Neural crest cell (in vitro differentiated cells): ENCODE measurements around the gene ADIPOR2. TPM values are rescaled to one million over a fixed set of nuclear protein-coding genes. Genes with fewer than 3 reads are reported as not detected.

Experiments used
- DNase-seq: peaks from one replicate; pipeline ENCODE4 v3.0.0; 2021; ENCODE audit warnings: low read depth, mixed read lengths, low spot score
- H3K27ac Mint-ChIP-seq: one replicate; pipeline ENCODE4 v1.8.0; 2021; ENCODE audit warnings: mild to moderate bottlenecking, mixed read lengths; ENCODE audit not compliant: unreplicated experiment
- H3K27me3 Mint-ChIP-seq: 2 replicates; pipeline ENCODE4 v1.8.0; 2021; ENCODE audit warnings: low read depth, mild to moderate bottlenecking, mixed read lengths
- H3K36me3 Mint-ChIP-seq: 2 replicates; pipeline ENCODE4 v1.8.0; 2021; ENCODE audit warnings: low read depth, mild to moderate bottlenecking, mixed read lengths
- H3K4me1 Mint-ChIP-seq: 2 replicates; pipeline ENCODE4 v1.8.0; 2021; ENCODE audit warnings: mixed read lengths
- H3K4me3 Mint-ChIP-seq: one replicate; pipeline ENCODE4 v1.8.0; 2021; ENCODE audit warnings: mild to moderate bottlenecking, mixed read lengths
- H3K9me3 Mint-ChIP-seq: 2 replicates; pipeline ENCODE4 v1.8.0; 2021; ENCODE audit warnings: mixed read lengths
- CTCF ChIP-seq: fragments of 200-600 bp; sonication (generic); conservative IDR thresholded peaks from 2 replicates; pipeline ENCODE4 v1.5.0; 2021; ENCODE audit warnings: antibody characterized with exemption, mild to moderate bottlenecking
- long read RNA-seq: library from polyadenylated mRNA; unstranded; transcript quantifications from one replicate; pipeline ENCODE4 v2.0.0, GENCODE V29; 2020
- total RNA-seq: library from RNA; stranded (reverse); gene quantifications from 2 replicates; pipeline ENCODE4 v1.2.1, GENCODE V29; 2021

Gene ADIPOR2, protein sequence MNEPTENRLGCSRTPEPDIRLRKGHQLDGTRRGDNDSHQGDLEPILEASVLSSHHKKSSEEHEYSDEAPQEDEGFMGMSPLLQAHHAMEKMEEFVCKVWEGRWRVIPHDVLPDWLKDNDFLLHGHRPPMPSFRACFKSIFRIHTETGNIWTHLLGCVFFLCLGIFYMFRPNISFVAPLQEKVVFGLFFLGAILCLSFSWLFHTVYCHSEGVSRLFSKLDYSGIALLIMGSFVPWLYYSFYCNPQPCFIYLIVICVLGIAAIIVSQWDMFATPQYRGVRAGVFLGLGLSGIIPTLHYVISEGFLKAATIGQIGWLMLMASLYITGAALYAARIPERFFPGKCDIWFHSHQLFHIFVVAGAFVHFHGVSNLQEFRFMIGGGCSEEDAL
- total RNA-seq = 56.7 and 59.4 TPM in 2 replicates
- long read RNA-seq, partial matches to known transcripts = 1 of 16 reads
- long read RNA-seq, other reads (novel, unspliced or antisense) = 15 of 16 reads

DNA sequence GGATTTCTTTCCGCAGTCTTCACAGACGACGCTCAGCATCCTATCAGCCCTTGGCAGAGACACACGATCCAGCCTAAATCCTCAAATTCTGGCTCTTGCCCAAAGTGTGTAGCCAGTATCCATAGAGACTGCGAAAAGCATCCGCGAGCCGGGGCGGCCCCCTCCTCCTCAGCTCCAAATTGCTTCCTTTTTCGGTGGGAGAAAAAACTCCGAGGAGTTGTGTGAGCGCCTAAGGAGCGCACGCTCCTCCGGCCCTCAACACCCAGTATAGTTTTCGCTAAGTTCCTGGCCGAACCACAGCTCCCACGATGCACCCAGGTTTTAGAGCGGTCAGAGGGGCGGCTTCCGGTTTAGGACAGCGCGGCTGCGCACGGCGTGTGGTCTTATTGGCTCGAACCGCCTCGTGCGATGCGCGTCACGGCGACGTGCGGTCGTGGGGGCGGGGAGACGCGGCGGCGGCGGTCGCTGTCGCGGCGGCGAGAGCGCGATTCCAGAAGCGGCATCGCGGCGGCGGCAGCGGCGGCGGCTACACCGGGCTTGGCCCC is at the start of gene ADIPOR2:
ADIPOR2 (plus strand) TSS at position 493 of the 545 bp plus-strand sequence. CDS start 63,274 bp downstream, outside the sequence.
- Mint-ChIP-seq H3K36me3 (peaks cover 2% of the 10 kb centered on the region), H3K4me1 (peaks cover 35% of the 10 kb centered on the region), H3K9me3 (no peaks in the 10 kb centered on the region), H3K27me3 (no peaks in the 10 kb centered on the region), H3K27ac (peak within 1 kb of the TSS; percentile 99), H3K4me3 (peak within 1 kb of the TSS; percentile 97)
- peak; percentile 84 for DNase-seq
- no peak for TF ChIP-seq CTCF

DNA sequence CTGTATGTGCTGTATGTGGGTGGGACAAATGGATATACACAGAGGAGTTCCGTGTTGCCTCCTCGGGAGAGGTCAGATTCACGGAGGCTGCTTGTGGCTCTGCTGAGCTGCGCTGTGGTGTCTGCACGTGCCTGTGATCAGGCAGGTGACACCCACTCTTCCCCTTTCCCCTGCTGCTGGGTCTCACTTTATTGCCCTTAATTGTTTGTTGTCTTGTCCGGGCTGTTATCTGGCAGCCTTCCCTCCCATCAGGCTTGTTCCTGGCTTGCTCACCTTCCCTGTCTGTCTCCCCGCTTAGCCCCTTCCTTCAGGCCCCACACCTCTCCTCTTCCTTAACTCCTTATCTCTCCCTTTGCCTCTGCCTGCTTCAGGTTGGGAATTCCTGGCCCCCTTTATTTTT is 48.4 kb upstream of the ADIPOR2 start:
- Mint-ChIP-seq H3K9me3 (no peaks in the 10 kb centered on the region), H3K27ac (peak overlapping the region; percentile 40), H3K4me3 (no peak overlapping the region), H3K27me3 (no peaks in the 10 kb centered on the region), H3K36me3 (no peaks in the 10 kb centered on the region), H3K4me1 (peaks cover 14% of the 10 kb centered on the region)
- DNase-seq = no peak
- no peak for TF ChIP-seq CTCF

DNA sequence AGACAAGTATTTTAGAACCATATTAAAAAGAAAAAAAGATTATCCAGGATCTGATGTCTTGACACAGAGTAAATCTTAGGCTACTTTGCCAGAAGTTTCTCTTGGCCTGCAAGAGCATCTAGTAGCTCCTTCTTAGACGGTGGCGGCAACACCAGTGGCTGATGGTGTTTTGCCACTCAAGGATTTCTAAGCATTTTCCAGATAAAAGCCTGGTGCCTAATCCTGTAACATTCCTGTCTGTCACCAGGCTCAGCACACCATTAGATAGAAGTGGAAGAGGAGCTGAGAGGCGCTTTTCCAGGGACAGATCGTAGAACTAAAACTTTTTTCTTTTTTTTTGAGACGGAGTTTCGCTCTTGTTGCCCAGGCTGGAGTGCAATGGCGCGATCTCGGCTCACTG is 47.8 kb upstream of the ADIPOR2 start:
- no peak overlapping the region for H3K4me3 Mint-ChIP-seq
- no peak for DNase-seq
- peaks cover 14% of the 10 kb centered on the region for H3K4me1 Mint-ChIP-seq
- H3K36me3 Mint-ChIP-seq = no peaks in the 10 kb centered on the region
- H3K9me3 Mint-ChIP-seq = no peaks in the 10 kb centered on the region
- H3K27ac Mint-ChIP-seq = no peak overlapping the region
- no peak for TF ChIP-seq CTCF
- H3K27me3 Mint-ChIP-seq = no peaks in the 10 kb centered on the region

- H3K4me3 Mint-ChIP-seq = no peak overlapping the region
- H3K27ac Mint-ChIP-seq = peak overlapping the region; percentile 35
- DNase-seq = no peak
- H3K9me3 Mint-ChIP-seq = no peaks in the 10 kb centered on the region
- TF ChIP-seq CTCF = no peak
- peaks cover 14% of the 10 kb centered on the region for H3K4me1 Mint-ChIP-seq
- H3K36me3 Mint-ChIP-seq = no peaks in the 10 kb centered on the region
- H3K27me3 Mint-ChIP-seq = no peaks in the 10 kb centered on the region
Measured at GRCh38 chr12:1643905-1644533, 46.9 kb upstream of the ADIPOR2 start.

DNA sequence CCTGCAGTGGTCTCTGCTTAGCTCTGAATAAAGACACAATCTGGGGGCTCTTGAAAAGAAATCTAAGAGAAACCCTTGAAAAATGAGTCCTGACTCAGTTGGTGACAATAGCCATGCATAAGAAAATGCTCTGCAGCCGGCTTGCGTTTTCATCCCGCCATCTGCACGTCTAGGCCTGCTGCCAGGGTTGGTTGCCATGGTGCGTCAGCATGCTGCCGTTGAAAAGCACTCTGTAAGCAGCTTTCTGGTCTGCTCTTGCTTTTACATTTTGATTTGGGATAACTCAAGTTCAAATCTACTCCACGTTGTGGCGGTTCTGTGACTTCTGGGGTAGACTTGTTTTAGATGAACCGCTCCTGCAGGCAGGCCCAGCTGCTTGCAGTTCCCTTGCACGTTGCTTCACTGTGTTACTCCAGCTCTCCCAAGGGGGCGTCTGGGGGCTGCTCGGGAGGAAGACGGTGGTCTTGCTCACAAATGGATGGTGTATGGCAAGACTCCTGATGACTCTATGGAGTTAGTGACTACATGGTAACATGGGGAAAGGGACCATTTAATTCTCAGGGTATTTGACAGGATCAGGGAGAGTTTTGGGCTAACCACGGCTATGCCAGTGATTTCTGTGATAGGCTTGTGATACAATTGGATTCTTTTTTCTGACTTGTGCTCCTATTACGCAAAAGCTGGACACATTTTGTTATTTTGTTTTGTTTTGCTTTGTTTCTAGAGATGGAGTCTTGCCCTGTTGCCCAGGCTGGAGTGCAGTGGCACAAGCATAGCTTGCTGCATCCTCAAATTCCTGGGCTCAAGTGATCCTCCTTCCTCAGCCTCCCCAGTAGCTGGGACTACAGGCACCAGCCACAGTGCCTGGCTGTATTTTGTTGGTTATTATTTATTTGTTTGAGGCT is 46.1 kb upstream of the ADIPOR2 start:
- no peak for DNase-seq
- Mint-ChIP-seq H3K36me3 (no peaks in the 10 kb centered on the region), H3K27ac (peak overlapping the region; percentile 5), H3K4me1 (peaks cover 14% of the 10 kb centered on the region), H3K4me3 (no peak overlapping the region), H3K27me3 (no peaks in the 10 kb centered on the region), H3K9me3 (no peaks in the 10 kb centered on the region)
- TF ChIP-seq CTCF = no peak
